Peyer's patch (tissue), 4 donors: Measurements from ENCODE around the gene NRG4.

Source experiments
- POLR2A ChIP-seq, 2 donors: fragments of 450-650 bp; IDR thresholded peaks; one replicate each; pipeline ENCODE4 v1.5.1; 2017; ENCODE audit warnings: antibody characterized with exemption in 2 of 2, mild to moderate bottlenecking in 2 of 2, moderate library complexity in 2 of 2
- TF ChIP-seq, protein P1 (sequence below), 6 experiments: fragments of 450-650 bp in 4 of 6; fragments of 200-600 bp in 2 of 6; sonication (generic) in 1 of 6; IDR thresholded peaks; one replicate each; pipeline ENCODE4 v1.5.1; 2017 to 2019; ENCODE audit warnings: antibody characterized with exemption in 6 of 6, mild to moderate bottlenecking in 3 of 6, moderate library complexity in 1 of 6

DNA sequence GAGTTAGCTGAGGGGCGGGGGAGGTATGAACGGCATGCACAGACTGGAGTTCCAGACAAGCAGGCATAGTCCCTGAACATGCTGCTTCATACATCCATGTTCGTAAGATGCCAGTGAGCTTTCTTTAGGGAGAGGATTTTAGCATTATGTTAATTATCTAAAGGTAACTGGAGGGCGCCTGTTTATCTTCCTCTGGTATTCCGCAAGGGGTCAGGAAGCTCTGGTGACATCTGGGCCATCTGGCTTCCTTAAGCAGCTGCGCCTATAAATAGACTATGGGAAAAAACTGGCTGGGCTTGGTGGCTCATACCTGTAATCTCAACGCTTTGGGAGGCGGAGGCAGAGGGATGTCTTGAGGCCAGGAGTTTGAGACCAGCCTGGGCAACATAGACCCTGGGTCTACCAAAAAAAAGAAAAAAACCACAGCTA, 110.1 kb downstream of the NRG4 start:
- TF ChIP-seq, protein P1, sequence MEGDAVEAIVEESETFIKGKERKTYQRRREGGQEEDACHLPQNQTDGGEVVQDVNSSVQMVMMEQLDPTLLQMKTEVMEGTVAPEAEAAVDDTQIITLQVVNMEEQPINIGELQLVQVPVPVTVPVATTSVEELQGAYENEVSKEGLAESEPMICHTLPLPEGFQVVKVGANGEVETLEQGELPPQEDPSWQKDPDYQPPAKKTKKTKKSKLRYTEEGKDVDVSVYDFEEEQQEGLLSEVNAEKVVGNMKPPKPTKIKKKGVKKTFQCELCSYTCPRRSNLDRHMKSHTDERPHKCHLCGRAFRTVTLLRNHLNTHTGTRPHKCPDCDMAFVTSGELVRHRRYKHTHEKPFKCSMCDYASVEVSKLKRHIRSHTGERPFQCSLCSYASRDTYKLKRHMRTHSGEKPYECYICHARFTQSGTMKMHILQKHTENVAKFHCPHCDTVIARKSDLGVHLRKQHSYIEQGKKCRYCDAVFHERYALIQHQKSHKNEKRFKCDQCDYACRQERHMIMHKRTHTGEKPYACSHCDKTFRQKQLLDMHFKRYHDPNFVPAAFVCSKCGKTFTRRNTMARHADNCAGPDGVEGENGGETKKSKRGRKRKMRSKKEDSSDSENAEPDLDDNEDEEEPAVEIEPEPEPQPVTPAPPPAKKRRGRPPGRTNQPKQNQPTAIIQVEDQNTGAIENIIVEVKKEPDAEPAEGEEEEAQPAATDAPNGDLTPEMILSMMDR (IDR thresholded peaks at IDR 0.05) = no peak
- no peak for TF ChIP-seq POLR2A (IDR thresholded peaks at IDR 0.05)
